Measurements from ENCODE around the gene PUSL1.
A peak's percentile ranks its signal among the peaks of the same experiment; 100 is the strongest.

The PUSL1 gene

DNA sequence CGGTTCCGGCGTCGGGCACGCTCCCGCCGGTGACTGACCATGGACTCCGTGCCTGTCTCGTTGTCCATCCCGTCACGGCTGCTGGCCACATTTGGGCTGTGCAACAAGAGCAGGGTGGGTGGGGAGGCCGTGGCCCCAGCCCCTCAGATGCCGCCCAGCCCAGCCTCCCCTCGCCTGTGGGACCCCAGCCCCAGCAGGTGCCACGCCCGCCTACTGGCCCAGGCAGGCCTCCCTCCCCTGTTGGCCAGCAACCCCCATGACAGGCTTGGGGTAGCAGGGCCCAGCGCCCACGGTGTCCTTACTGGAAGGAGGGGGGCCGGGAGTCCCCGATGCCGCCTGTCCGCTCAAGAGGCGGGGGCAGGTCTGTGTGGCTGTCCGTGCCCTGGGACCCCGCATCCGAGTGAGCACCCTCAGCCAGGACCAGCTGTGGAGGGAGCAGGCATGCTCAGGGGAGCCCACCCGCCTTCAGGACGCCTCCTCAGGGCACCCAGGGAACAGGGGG is 33.7 kb downstream of the PUSL1 start:
- no peak for DNase-seq

DNA sequence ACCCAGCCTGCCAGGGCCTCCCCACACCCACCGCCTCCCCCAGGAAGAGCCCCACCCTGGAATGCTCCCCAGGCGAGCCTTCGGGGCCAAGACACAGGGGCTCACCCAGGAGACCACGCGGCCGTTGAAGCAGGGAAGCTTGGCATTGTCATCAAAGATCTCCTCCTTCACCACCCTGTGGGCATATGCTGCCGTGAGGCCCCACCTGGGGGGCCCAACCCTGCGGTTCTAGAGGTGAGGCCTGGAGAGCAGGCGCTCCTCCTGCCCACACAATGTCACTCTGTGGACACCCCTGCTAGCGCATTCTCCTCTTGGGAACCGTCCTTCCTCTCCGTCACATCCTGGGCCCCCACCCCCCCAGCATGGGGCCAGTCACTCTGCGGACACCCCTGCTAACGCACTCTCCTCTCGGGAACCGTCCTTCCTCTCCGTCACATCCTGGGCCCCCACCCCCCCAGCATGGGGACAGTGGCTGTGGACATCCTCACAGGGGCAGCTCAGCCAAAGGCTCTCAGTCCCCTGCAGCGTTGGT is 34.3 kb downstream of the PUSL1 start:
- no peak for DNase-seq

DNA sequence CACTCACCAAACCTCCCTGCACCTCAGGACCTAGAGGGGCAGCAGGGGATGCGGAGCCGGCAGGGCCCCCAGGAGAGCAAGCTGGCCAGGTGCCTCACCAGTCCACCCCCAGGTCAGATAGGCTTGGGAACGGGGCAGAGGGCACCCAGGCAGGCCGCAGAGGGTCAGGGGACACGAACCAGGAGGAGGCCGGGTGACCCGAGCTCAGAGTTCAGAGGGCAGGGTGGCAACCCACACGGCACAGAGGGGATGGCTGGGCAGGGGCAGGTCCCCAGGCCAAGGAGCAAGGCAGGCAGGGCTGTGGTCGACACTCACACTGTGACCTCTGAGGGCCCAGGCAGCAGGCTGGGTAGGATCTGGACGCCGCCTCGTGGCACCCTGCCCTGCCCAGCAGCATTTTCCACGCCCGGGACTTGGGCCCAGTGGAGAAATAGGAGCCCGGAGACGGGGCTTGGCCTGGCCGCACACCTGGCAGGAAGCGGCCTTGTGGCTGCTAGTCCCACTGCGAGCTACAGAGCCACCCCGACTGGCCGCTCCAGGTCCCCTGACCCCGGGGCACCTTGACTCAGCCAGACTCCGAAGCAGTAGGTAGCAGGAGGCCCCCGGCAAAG is 35.5 kb downstream of the PUSL1 start:
- DNase-seq, result no peak

DNA sequence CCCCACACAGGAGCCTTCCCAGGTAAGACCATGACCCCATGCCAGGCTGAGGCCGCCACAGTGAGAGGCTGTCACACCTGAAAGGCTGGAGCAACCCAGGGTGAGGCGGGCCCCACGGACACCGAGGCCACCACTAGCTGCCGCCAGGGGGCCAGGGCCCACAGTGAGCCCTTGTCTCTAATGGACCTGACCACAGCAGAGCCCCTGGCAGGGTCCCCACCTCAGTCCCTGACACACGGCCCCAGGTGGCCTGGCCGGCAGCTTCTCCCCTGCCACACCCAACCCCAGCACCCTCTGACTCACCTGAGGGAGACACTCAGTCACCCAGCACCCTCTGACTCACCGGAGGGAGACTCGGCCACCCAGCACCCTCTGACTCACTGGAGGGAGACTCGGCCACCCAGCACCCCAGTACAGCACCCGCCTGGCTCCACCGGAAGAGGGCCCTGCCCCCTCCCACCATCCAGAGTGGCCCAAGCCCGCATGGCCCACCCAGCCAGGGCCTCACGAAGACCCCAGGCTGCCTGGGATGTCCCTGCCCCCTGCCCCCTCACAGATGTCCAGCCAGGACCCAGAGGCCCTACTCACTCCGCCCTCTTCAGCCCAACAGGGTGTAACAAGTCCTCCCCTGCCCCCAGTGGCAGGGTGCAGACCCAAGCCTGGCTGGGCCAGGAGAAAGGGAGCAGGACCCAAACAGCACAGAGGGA is 36.4 kb downstream of the PUSL1 start:
- no peak for DNase-seq

DNA sequence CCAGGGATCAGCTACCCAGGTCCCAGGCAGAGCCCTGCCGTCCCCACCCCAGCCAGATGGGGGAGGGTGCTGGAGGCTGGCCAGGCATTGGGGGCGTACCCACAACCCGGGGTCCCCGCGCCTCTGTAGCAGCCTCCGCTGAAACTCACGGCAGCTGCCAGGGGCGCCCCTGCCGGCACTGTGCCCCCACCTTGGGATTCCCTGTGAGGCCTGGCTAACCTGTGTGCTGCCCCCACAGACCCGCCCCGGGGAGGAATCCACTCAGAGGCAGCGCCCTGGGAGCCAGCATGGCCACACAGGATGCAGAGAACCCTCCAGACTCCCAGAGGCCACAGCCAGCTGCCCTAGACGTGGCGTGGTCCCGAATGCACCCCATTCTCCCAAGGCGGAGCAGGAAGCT is 37.0 kb downstream of the PUSL1 start:
- DNase-seq, result no peak

DNA sequence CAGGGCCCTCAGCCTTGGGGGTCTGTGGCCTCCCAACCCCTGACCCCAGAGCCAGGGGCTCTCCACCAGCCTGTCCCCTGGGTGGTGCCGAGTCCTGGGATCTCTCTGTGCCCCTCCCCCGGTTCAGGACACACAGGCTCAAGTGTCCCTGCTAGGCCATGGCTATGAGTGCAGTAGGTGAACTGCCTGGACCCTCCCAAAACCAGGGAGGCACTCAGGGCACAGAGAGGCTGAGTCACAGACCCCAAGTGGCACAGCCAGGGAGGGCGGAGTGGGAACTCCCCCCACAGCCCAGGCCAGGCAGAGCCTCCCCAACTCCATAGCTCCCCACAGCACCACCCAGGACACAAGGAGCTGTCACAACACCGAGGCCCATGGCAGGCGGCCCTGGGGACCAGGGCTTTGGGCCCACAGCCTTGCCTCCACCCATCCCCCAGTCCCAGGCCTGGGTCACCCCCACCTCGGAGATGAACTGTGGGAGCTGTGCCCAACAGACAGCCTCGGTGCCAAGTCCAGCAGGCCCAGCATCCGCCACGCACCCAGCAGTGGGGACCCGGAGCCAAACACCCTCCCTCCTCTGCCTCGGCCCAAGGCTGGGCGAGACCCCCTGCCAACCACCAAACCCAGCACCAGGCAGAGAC is 37.6 kb downstream of the PUSL1 start:
- no peak for DNase-seq

DNA sequence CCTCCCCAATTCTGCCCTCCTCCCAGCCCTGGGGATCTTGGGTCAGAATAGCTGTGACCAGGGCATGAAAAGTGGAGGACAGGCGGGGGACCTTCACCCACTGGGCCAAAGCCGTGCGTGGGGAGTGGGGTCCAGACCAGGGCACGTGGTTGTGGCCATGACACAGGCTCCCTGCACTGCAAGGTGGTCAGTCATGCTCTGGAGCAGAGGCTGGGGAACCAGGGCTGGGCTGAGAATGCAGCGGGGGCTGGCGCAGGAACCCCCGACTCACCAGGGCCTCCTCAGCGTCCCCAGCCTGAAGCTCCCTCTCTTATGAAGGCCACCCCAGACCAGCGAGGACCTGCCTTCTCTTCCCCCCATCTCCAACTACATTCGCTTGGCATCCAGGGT is 38.1 kb downstream of the PUSL1 start:
- DNase-seq, result no peak

DNA sequence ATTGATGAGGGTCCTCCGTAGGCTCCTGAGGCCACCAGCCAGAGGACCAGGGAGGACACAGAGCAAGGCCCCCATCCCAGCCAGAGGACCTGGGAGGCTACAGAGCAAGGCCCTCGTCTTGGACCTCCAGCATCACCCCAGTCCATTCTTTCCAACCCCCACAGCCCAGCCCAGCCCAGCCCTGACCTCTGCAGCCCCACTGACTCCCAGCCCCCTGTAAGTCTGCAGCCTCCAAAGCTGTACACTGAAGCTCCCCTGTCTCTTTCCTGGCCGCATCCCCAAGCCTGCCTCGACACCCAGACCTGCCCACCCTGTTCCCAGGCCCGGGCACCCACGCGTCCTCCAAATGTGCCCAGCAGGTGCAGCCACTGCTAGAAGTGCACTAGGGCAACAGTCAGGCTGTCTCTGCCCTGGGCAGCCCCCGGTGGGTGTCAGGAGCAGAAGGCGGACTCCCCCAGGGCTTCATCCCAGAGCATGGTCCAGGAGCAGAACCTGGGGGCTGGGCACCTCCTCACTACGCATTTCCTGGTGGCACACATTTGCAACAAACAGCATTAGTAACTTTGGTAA is 38.7 kb downstream of the PUSL1 start:
- no peak for DNase-seq

DNA sequence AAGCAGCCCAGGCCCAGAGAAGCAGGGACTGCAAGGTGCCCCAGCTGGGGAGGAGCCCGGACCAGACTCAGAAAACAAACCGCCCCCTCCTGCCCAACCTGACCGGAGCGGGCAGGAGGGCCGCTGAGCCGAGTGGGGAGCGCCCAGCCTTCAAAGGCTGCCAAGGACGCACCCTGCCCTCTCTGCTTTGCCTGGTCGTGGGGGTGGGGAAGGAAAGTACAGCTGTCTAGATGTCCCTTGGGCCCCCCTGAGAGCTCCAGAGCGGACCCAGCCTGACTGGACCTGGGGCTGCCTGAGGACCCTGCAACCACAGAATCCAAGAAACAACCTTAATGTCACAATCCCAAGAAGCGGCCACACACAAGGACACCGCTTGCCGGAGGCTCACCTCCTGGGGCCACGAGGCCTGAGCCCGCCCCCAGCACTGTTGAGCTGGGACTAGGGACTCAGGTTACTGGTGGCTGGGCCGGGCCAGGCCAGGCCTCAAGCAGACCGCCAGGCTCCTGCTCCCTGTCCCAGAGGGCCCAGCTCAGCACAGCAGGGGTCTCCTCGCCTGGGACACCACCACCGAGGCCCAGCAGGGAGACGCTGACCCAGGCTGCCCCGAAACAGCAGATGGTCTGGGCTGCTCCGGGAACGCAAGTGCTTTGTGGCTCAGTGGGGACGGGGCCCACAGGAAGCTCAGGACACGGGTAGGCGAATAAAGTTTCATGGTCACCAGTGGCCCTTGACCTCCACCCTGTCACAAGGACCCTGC is 39.4 kb downstream of the PUSL1 start:
- DNase-seq, result no peak

DNA sequence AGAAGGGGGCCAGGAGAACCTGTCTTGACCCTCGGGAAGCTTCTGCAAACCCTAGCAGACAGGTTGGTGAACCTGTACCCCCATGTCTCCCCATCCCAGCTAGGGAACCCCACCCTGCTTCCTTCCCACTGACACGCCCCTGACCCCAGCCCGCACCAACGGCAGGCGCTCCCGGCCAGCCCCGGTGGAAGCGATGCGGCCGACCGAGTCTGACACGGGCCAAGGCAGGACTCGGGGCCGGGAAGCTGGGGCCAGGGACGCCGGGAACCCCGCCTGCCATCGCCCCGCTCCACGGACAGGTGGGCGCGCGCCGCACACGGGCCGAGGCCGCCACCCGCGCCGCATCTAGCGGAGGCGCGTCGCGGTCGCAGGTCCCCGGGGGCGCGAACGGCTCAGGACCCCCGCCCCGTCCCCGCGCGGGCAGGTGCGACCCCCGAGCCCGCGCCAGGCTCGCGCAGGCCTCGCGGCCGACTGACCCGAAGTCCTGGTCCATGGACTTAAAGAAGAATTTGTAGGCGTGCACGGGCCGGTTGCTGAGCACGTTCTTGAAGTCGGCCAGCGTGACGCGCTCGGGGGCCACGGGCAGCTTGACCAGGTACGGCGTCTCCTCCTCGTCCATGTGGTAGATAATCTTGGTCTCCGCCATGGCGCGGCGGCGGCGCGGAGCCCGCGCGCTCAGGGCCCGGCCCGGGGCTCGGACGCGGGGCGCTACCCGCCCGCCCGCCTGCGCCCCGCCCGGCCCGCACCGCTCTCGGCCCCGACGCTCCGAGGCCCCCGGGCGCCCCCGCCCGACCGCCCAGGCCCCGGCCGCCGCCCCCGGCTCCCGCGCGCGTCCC is 40.2 kb downstream of the PUSL1 start:
- DNase-seq, result no peak

DNA sequence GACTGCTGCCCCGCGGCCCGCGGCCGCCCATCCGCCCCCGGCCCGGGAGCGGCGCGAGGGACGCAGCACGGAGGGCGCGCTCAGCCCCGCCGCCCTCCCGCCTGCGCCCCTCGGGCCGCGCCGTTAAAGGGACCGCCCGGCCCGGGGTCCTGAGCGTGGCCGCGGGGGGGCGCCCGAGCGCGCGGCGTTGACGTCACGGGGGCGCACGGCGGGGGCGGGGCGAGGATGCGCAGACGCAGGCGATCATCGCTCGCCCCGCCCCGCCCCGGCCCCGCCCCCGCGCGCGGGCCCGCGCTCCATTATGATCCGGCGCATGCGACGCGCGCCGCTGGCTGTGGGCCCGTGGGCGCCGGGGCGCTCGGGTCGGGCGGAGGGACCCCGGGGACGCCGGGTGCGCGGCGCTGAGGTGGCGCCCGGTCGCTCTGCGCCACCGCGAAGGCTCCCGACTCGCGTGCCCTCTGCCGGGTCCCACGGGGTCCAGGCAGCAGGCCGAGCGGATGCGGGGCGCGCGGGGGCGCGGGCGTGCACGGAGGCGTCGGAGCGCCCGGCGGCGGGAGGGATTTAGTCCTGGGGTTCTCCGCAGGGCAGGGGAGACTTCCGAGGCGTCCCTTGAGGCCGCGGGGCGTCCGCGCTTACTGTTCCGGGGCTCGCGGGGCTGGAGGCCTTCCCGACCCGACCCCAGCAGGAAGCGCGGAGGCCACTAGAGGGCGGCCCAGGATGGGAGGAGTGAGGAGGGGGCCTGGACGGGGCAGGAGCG is 41.0 kb downstream of the PUSL1 start, which contains the start of gene DVL1:
Gene DVL1 (minus strand): TSS at position 163 of the 757 bp plus-strand sequence. CDS start 353 bp downstream, outside the sequence.
- DNase-seq, result peak; percentile 57

DNA sequence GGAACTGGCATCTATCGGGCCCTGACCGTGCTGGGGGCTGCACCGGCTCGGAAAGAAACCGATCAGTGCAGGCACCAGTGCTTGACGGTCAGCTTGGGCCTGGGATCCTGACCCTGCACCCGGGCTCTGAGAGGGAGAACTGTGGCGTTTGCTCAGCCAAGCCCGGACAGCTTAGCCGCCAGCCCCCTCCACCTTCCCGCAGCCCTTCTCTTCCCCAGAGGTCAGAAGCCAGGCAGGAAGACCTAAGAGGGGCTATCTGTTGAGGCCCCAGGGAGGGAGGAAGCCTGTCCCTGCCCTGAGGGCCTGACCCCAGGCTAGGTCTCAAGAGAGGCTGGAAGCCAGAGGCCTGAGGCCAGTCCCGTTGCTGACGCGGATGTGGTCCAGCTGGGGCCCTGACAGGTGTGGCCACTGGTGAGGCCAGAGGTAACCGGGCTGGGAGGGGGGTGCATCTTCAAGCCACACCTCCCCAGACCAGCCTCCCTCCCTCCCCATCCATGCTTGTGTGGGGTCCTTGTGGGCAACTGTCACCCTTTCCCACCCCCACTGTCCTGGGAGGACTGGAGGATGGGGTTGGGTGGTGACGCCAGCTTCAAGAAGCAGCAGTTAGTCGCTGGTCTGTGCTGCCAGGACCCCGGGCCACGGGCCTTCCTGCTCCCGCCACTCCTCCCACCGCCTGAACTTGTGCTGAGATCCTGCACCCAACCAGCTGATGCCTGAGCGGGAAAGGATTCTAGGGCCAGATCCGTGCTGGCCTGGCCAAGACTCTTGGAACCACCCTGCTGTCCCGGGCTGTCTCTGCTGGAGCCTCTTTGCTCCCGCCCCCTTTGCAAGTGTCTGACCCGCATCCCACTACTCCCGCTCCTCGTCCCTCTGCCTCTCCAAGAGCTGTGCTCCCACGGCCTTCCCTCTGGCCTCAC is 43.4 kb downstream of the PUSL1 start:
- no peak for DNase-seq

DNA sequence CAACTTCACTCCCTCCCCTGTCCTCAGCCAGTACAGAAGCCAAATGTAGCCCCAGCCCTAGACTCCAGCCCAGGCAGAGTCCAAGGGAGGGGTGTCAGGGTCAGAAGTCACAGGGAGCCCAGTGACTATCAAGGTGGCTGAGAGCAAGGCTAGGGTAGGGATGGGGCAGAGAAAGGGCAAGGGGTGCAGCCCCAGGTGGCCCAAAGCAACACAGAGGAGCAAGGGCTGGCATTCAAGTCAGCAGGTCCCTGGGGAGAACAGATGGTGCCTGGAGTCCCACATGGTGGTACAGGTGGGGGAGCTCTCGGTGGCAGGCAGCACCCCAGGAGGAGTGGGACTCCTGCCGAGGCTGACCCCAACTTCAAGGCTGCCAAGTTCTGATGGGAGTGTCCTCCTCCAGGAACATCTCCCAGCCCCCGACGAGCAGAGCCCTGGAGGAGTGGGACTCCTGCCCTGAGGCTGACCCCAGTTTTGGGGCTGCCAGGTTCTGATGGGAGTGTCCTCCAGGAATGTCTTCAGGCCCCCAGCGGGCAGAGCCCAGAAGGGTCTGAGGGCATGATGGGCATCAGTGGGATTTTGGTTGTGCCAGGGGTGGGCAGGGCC is 44.5 kb downstream of the PUSL1 start:
- DNase-seq, result no peak

DNA sequence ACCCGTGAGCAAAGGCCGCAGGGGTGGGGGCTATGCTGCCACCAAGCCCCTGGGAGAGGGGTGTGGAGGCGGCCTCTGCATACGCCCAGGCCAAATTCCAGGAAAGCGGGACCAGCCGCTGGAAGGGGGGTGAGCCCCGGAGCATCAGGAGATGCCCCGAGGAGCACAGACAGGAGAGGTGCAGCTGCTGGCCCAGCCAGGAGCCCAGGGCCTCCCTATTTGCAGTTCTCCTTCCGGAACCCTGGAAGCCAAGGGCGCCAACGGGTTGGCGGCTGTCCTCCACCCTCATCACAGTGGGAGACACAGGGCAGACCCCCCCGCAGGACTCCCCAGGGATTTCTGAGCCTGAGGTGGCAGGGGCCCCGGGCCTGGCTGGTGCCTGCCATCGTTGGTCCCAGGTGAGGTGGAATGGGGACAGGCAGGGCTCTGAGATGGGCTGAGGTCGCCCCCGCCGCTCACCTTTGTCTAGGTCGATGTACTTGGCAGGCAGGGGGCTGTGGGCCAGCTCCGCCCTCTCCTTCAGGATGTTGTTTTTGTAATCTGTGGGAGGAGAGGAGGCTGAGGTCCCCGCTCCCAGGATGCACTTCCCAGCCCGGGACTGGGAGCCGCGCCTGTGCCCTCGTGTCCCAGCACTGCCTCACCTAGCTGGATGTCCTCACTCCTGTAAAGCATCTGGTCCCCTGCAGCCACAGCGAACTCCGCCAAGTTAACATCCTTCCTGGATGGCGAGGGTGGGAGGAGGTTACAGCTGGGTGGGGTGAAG is 45.2 kb downstream of the PUSL1 start:
- no peak for DNase-seq

DNA sequence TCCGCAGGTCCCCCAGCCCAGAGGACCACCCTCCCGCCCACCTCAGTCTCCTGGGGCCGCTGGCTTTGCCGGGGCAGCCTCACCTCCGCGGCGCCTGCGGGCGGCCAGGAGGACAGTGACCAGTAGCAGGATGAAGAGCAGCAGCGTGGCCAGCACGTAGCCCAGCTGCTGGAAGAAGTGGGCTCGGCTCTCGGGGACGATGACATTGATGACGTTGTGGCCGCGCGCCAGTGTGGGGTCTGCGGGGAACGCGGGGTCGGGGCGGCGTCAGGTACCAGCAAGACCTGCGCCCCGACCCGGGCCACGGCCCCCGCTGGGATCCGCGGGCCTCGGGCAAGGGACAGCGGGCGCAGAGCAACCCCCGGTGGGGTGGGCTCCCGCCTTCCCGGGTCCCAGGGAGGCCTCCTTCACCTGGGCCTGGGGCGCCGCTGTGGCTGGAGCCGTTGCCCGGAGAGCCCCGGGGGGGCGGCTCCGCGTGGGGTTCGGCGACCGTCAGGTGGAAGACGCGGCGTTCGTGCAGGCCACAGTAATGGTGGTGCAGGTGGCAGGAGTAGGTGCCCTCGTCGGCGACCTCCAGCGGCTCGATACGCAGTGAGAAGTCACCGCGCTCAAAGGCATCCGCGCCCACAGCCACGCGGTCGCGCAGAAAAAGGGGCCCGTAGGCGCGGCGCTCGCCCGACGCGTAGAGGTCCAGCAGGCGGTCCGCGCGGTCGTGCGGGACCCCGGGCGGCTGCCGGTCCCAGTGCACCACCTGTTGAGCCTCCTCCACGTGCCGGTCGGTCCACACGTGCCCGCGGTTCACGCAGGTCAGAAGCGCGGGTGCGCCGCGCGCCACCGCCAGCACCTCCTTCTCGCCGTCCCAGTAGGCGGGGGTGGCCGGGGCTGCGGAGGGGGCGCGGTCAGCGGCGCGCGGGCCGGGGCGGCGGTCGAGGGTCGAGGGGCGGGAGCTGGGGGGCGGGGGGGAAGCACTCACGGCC is 46.2 kb downstream of the PUSL1 start:
- DNase-seq, result no peak

DNA sequence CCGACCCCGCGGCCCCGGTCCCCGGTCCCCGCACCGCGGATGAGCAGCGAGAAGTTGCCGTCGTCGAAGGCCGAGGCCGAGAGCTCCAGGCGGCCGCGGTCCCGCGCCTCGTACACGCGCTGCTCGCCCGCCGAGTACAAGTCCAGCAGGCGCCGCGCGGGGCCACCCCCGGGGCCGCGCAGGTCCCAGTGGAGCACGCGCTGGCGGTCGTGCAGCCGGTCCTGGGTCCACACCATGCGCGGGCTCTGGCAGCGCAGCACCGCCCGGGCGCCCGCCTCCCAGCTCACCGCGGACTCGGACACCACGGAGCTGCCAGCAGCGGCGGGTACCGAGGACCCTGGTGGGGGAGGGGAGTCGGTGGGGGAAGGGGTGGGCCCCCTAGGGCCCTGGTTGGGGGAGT is 47.0 kb downstream of the PUSL1 start:
- DNase-seq, result no peak

DNA sequence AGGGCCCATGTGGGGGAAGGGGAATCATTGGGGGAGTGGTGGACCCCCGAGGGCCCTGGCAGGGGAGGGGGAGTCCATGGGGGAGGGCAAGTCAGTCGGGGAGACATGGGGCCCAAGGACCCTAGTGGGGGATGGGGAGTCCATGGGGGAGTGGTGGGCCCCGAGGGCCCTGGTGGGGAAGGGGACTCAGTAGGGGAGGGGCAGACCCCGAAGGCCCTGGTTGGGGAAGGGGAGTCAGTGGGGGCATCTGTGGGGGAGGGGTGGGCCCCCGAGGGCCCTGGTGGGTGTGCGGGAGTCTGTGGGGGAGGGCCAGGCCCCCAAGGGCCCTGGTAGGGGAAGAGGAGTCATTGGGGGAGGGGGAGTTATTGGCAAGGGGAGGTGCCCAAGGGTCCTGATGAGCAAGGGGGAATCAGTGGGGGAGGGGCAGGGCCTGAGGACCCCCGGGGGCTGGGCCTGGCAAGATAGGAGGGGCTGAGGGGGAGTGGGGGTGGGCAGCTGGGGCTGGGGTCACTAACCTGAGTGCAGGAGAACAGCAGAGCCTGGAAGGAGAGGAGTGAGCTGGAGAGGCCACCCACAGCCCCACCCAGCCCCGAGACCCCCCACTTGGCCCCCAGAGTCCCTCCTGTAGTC is 47.9 kb downstream of the PUSL1 start:
- DNase-seq, result no peak

All from activated effector memory CD4-positive, alpha-beta T cell treated with Interleukin-2 at 50 U/mL for 16 hours (primary cell).